NCI-H187 (cell line): ENCODE measurements around the gene PRRT1B.
"Not testable (repeated sequence)": the region's sequence is repeated elsewhere in the genome, so short reads cannot be mapped to it uniquely, and the experiment has no call there.

Source experiments
- DNase-seq, 2 experiments: peaks; one replicate each; lab custom pipeline; 2025; lab: John Stamatoyannopoulos, UW

PRRT1B gene

GRCh38 chr9:131522257-131523085 lies 22.9 kb upstream of the PRRT1B start:
- DNase-seq: no peak

GRCh38 chr9:131523086-131523388 lies 22.3 kb upstream of the PRRT1B start:
- DNase-seq: no peak

GRCh38 chr9:131523451-131524435 lies 21.6 kb upstream of the PRRT1B start:
- DNase-seq: no peak

GRCh38 chr9:131524665-131525315 lies 20.5 kb upstream of the PRRT1B start:
- DNase-seq: no peak

GRCh38 chr9:131525643-131526565 lies 19.4 kb upstream of the PRRT1B start:
- DNase-seq: no peak

GRCh38 chr9:131528186-131528585 lies 17.1 kb upstream of the PRRT1B start:
- no peak for DNase-seq

- DNase-seq: no peak
These were observed 16.3 kb upstream of the PRRT1B start for GRCh38 chr9:131528886-131529505.

- no peak for DNase-seq
These were observed 15.5 kb upstream of the PRRT1B start for GRCh38 chr9:131529597-131530545.

- DNase-seq: no peak
These were observed 14.8 kb upstream of the PRRT1B start for GRCh38 chr9:131530546-131530919.

GRCh38 chr9:131530920-131531832 lies 14.1 kb upstream of the PRRT1B start, which contains the start of gene UCK1:
UCK1 (minus strand) TSS chr9:131531263; CDS start chr9:131531174, 89 bp downstream.
- peak; percentile 11 to 26 for DNase-seq

- peak; percentile 3 to 18 for DNase-seq
These were observed 10.5 kb upstream of the PRRT1B start for GRCh38 chr9:131534721-131535237.

- DNase-seq: no peak
These were observed 7.4 kb upstream of the PRRT1B start for GRCh38 chr9:131537946-131538345.

- DNase-seq: no peak
These were observed 6.0 kb upstream of the PRRT1B start for GRCh38 chr9:131539223-131539923.

GRCh38 chr9:131543141-131543540 lies 2.2 kb upstream of the PRRT1B start:
- no peak for DNase-seq

GRCh38 chr9:131545786-131546335 lies 538 bp downstream of the PRRT1B start:
- DNase-seq: no peak

GRCh38 chr9:131546336-131547084 lies 1.2 kb downstream of the PRRT1B start:
- no peak for DNase-seq

GRCh38 chr9:131549186-131549585 lies 3.9 kb downstream of the PRRT1B start:
- not testable (repeated sequence) for DNase-seq
